OCI-LY1 (cell line): ENCODE results near the gene STAM.
A peak's percentile ranks its signal among the peaks of the same experiment; 100 is the strongest.

ENCODE experiments used
- H2AFZ ChIP-seq: fragments of 200-600 bp; sonication (generic), shearing (Covaris generic); 2 replicates; pipeline ENCODE4 v1.6.0; 2014; ENCODE audit warnings: antibody characterized with exemption, mild to moderate bottlenecking, low read length
- H3F3A ChIP-seq: fragments of 200-600 bp; sonication (generic), shearing (Covaris generic); 2 replicates; pipeline ENCODE4 v1.6.0; 2014; ENCODE audit warnings: mild to moderate bottlenecking, antibody characterized with exemption, low read length, moderate library complexity; ENCODE audit not compliant: insufficient read depth
- H3K27ac ChIP-seq: fragments of 200-600 bp; sonication (generic); 2 replicates; pipeline ENCODE4 v1.5.1; 2014; ENCODE audit warnings: low read length, mixed run types, mild to moderate bottlenecking, low read depth; ENCODE audit not compliant: poor library complexity, severe bottlenecking
- H3K27me3 ChIP-seq: fragments of 200-600 bp; sonication (generic); 2 replicates; pipeline ENCODE4 v1.6.0; 2014; ENCODE audit warnings: antibody characterized with exemption, mild to moderate bottlenecking, low read length, moderate library complexity; ENCODE audit not compliant: insufficient read depth
- H3K36me3 ChIP-seq: fragments of 200-600 bp; sonication (generic); 2 replicates; pipeline ENCODE4 v1.6.1; 2014; ENCODE audit warnings: mild to moderate bottlenecking, antibody characterized with exemption, low read length, moderate library complexity, mixed read lengths; ENCODE audit not compliant: insufficient read depth
- H3K4me1 ChIP-seq: fragments of 200-600 bp; sonication (generic); 2 replicates; pipeline ENCODE4 v1.5.1; 2014; ENCODE audit warnings: mild to moderate bottlenecking, low read length, moderate library complexity; ENCODE audit not compliant: insufficient read depth, severe bottlenecking
- H3K4me2 ChIP-seq: fragments of 200-600 bp; sonication (generic), shearing (Covaris generic); 2 replicates; pipeline ENCODE4 v1.6.1; 2014; ENCODE audit warnings: low read length
- H3K4me3 ChIP-seq: fragments of 200-600 bp; sonication (generic); 2 replicates; pipeline ENCODE4 v1.5.1; 2014; ENCODE audit warnings: low read length, low read depth, mild to moderate bottlenecking, mixed read lengths; ENCODE audit not compliant: poor library complexity, severe bottlenecking
- H3K79me2 ChIP-seq: fragments of 200-600 bp; shearing (Covaris generic); 2 replicates; pipeline ENCODE4 v1.6.1; 2016; ENCODE audit warnings: mixed run types, low read length, mixed read lengths; ENCODE audit not compliant: insufficient read depth
- H3K9ac ChIP-seq: fragments of 200-600 bp; sonication (generic), shearing (Covaris generic); 2 replicates; pipeline ENCODE4 v1.6.1; 2014; ENCODE audit warnings: mild to moderate bottlenecking, low read length, mixed read lengths
- H3K9me2 ChIP-seq: fragments of 200-600 bp; sonication (generic), shearing (Covaris generic); 2 replicates; pipeline ENCODE4 v1.6.1; 2014; ENCODE audit warnings: low read depth, mild to moderate bottlenecking, low read length, mixed read lengths
- H3K9me3 ChIP-seq: fragments of 200-600 bp; shearing (Covaris generic); 2 replicates; pipeline ENCODE4 v1.6.1; 2014; ENCODE audit warnings: low read length, mixed read lengths
- H4K20me1 ChIP-seq: fragments of 200-600 bp; sonication (generic), shearing (Covaris generic); 2 replicates; pipeline ENCODE4 v1.6.0; 2016; ENCODE audit warnings: mild to moderate bottlenecking, low read length; ENCODE audit not compliant: insufficient read depth
- CTCF ChIP-seq: fragments of 200-600 bp; sonication (generic), shearing (Covaris generic); IDR thresholded peaks from 2 replicates; pipeline ENCODE4 v1.5.1; 2017; ENCODE audit warnings: mild to moderate bottlenecking, antibody characterized with exemption, low read length, moderate library complexity, mixed read lengths
- EZH2 ChIP-seq: fragments of 200-600 bp; sonication (generic), shearing (Covaris generic); IDR thresholded peaks from 2 replicates; pipeline ENCODE4 v1.8.0; 2017; ENCODE audit warnings: borderline replicate concordance, mixed run types, mild to moderate bottlenecking, antibody characterized with exemption, low read length, moderate library complexity, mixed read lengths

STAM gene

GRCh38 chr10:17607603-17608332, 36.2 kb upstream of the STAM start:
- Histone ChIP-seq H3K27me3 (no peaks in the 10 kb centered on the region; the same call in 1 of the 2 replicates), H3K4me1 (no peaks in the 10 kb centered on the region), H3F3A (no peaks in the 10 kb centered on the region), H3K9me2 (no peaks in the 10 kb centered on the region), H3K4me2 (no peak overlapping the region), H3K79me2 (no peaks in the 10 kb centered on the region), H3K36me3 (no peaks in the 10 kb centered on the region), H4K20me1 (no peaks in the 10 kb centered on the region), H3K9me3 (no peaks in the 10 kb centered on the region), H2AFZ (no peak overlapping the region), H3K27ac (no peak overlapping the region), H3K4me3 (no peak overlapping the region), H3K9ac (no peak overlapping the region)
- TF ChIP-seq EZH2 (no peak), CTCF (peak; percentile 85)

- Histone ChIP-seq H3K4me3 (no peak overlapping the region), H3K4me2 (no peak overlapping the region)
Observed at GRCh38 chr10:17609523-17610079, 34.4 kb upstream of the STAM start.

GRCh38 chr10:17616403-17617030, 27.4 kb upstream of the STAM start:
- no peaks in the 10 kb centered on the region for H3K36me3 ChIP-seq
- no peaks in the 10 kb centered on the region for H3K9me2 ChIP-seq
- no peaks in the 10 kb centered on the region; the same call in 1 of the 2 replicates for H3K27me3 ChIP-seq
- H3K79me2 ChIP-seq: no peaks in the 10 kb centered on the region
- TF ChIP-seq CTCF (no peak), EZH2 (no peak)
- peak overlapping the region; percentile 59 for H3K4me3 ChIP-seq
- no peak overlapping the region for H2AFZ ChIP-seq
- H3K9ac ChIP-seq: no peak overlapping the region
- H3K4me2 ChIP-seq: peak overlapping the region; percentile 60
- no peaks in the 10 kb centered on the region for H3K9me3 ChIP-seq
- H3K27ac ChIP-seq: no peak overlapping the region
- H3K4me1 ChIP-seq: peaks cover 4% of the 10 kb centered on the region
- H4K20me1 ChIP-seq: no peaks in the 10 kb centered on the region
- no peaks in the 10 kb centered on the region; the same call in 1 of the 2 replicates for H3F3A ChIP-seq

More at GRCh38 chr10:17609523-17610079, 34.4 kb upstream of the STAM start:
- Histone ChIP-seq H3K79me2 (no peaks in the 10 kb centered on the region), H4K20me1 (no peaks in the 10 kb centered on the region), H3K27ac (no peak overlapping the region), H3K4me1 (no peaks in the 10 kb centered on the region), H3K9me3 (no peaks in the 10 kb centered on the region), H3K27me3 (no peaks in the 10 kb centered on the region; the same call in 1 of the 2 replicates), H3K36me3 (no peaks in the 10 kb centered on the region), H3F3A (no peaks in the 10 kb centered on the region), H3K9me2 (no peaks in the 10 kb centered on the region), H3K9ac (no peak overlapping the region), H2AFZ (no peak overlapping the region)
- TF ChIP-seq EZH2 (no peak), CTCF (no peak)
